ENCODE results near the gene RNF17.

The RNF17 gene

GRCh38 chr13:24891476-24892108, 127.6 kb downstream of the RNF17 start:
- no peaks in the 10 kb centered on the region for H3K27me3 Mint-ChIP-seq
- peaks cover 66% of the 10 kb centered on the region for H3K36me3 Mint-ChIP-seq (ENCODE audit: low read depth)
- no peaks in the 10 kb centered on the region for H3K9me3 Mint-ChIP-seq
- no peak overlapping the region for H3K27ac Mint-ChIP-seq
- no peaks in the 10 kb centered on the region for H3K4me1 Mint-ChIP-seq (ENCODE audit: low read depth)
- no peak overlapping the region for H3K4me3 Mint-ChIP-seq

- H3K4me1 Mint-ChIP-seq (ENCODE audit: low read depth), result no peaks in the 10 kb centered on the region
- no peak overlapping the region for H3K4me3 Mint-ChIP-seq
- no peak overlapping the region for H3K27ac Mint-ChIP-seq
- peaks cover 68% of the 10 kb centered on the region for H3K36me3 Mint-ChIP-seq (ENCODE audit: low read depth)
- no peaks in the 10 kb centered on the region for H3K27me3 Mint-ChIP-seq
- no peaks in the 10 kb centered on the region for H3K9me3 Mint-ChIP-seq
Observed at GRCh38 chr13:24892829-24893228, 128.9 kb downstream of the RNF17 start.

- H3K4me1 Mint-ChIP-seq (ENCODE audit: low read depth), result no peaks in the 10 kb centered on the region
- H3K4me3 Mint-ChIP-seq, result no peak overlapping the region
- H3K9me3 Mint-ChIP-seq, result no peaks in the 10 kb centered on the region
- no peaks in the 10 kb centered on the region for H3K27me3 Mint-ChIP-seq
- H3K27ac Mint-ChIP-seq, result no peak overlapping the region
- peaks cover 59% of the 10 kb centered on the region for H3K36me3 Mint-ChIP-seq (ENCODE audit: low read depth)
Observed at GRCh38 chr13:24893863-24894262, 129.9 kb downstream of the RNF17 start.

GRCh38 chr13:24894277-24894971, 130.5 kb downstream of the RNF17 start:
- Mint-ChIP-seq H3K9me3 (no peaks in the 10 kb centered on the region), H3K4me3 (no peak overlapping the region), H3K27ac (no peak overlapping the region), H3K27me3 (no peaks in the 10 kb centered on the region), H3K4me1 (ENCODE audit: low read depth) (no peaks in the 10 kb centered on the region), H3K36me3 (ENCODE audit: low read depth) (peaks cover 62% of the 10 kb centered on the region)

- Mint-ChIP-seq H3K27me3 (no peaks in the 10 kb centered on the region), H3K36me3 (ENCODE audit: low read depth) (peaks cover 61% of the 10 kb centered on the region), H3K9me3 (no peaks in the 10 kb centered on the region), H3K27ac (no peak overlapping the region), H3K4me3 (no peak overlapping the region), H3K4me1 (ENCODE audit: low read depth) (no peaks in the 10 kb centered on the region)
Observed at GRCh38 chr13:24894972-24895300, 131.0 kb downstream of the RNF17 start.

- Mint-ChIP-seq H3K36me3 (ENCODE audit: low read depth) (peaks cover 60% of the 10 kb centered on the region), H3K4me1 (ENCODE audit: low read depth) (no peaks in the 10 kb centered on the region), H3K4me3 (no peak overlapping the region), H3K27ac (no peak overlapping the region), H3K9me3 (no peaks in the 10 kb centered on the region), H3K27me3 (no peaks in the 10 kb centered on the region)
Observed at GRCh38 chr13:24896061-24896460, 132.1 kb downstream of the RNF17 start.

- Mint-ChIP-seq H3K27ac (no peak overlapping the region), H3K9me3 (no peaks in the 10 kb centered on the region), H3K4me1 (ENCODE audit: low read depth) (no peaks in the 10 kb centered on the region), H3K36me3 (ENCODE audit: low read depth) (peaks cover 48% of the 10 kb centered on the region), H3K4me3 (no peak overlapping the region), H3K27me3 (no peaks in the 10 kb centered on the region)
Observed at GRCh38 chr13:24897293-24897692, 133.3 kb downstream of the RNF17 start.

GRCh38 chr13:24899601-24900000, 135.6 kb downstream of the RNF17 start:
- H3K27ac Mint-ChIP-seq, result no peak overlapping the region

GRCh38 chr13:24900507-24900906, 136.5 kb downstream of the RNF17 start:
- Mint-ChIP-seq H3K4me3 (no peak overlapping the region), H3K36me3 (ENCODE audit: low read depth) (peaks cover 48% of the 10 kb centered on the region), H3K27me3 (no peaks in the 10 kb centered on the region), H3K9me3 (no peaks in the 10 kb centered on the region), H3K4me1 (ENCODE audit: low read depth) (peaks cover 4% of the 10 kb centered on the region), H3K27ac (no peak overlapping the region)

More at GRCh38 chr13:24899601-24900000, 135.6 kb downstream of the RNF17 start:
- no peaks in the 10 kb centered on the region for H3K27me3 Mint-ChIP-seq
- no peaks in the 10 kb centered on the region for H3K9me3 Mint-ChIP-seq
- H3K36me3 Mint-ChIP-seq (ENCODE audit: low read depth), result peaks cover 40% of the 10 kb centered on the region
- H3K4me3 Mint-ChIP-seq, result no peak overlapping the region
- H3K4me1 Mint-ChIP-seq (ENCODE audit: low read depth), result no peaks in the 10 kb centered on the region

- Mint-ChIP-seq H3K27ac (peak overlapping the region; percentile 3), H3K4me3 (no peak overlapping the region), H3K4me1 (ENCODE audit: low read depth) (peaks cover 4% of the 10 kb centered on the region), H3K36me3 (ENCODE audit: low read depth) (peaks cover 61% of the 10 kb centered on the region), H3K27me3 (no peaks in the 10 kb centered on the region), H3K9me3 (no peaks in the 10 kb centered on the region)
Observed at GRCh38 chr13:24905242-24905641, 141.3 kb downstream of the RNF17 start.

GRCh38 chr13:24906268-24906667, 142.3 kb downstream of the RNF17 start:
- Mint-ChIP-seq H3K27ac (no peak overlapping the region), H3K9me3 (no peaks in the 10 kb centered on the region), H3K36me3 (ENCODE audit: low read depth) (peaks cover 63% of the 10 kb centered on the region), H3K4me1 (ENCODE audit: low read depth) (peaks cover 6% of the 10 kb centered on the region), H3K27me3 (no peaks in the 10 kb centered on the region), H3K4me3 (no peak overlapping the region)

- H3K4me1 Mint-ChIP-seq (ENCODE audit: low read depth), result peaks cover 3% of the 10 kb centered on the region
- no peaks in the 10 kb centered on the region for H3K27me3 Mint-ChIP-seq
- H3K36me3 Mint-ChIP-seq (ENCODE audit: low read depth), result peaks cover 54% of the 10 kb centered on the region
- H3K27ac Mint-ChIP-seq, result no peak overlapping the region
- H3K4me3 Mint-ChIP-seq, result no peak overlapping the region
- H3K9me3 Mint-ChIP-seq, result no peaks in the 10 kb centered on the region
Observed at GRCh38 chr13:24910502-24911132, 146.6 kb downstream of the RNF17 start.

GRCh38 chr13:24911133-24911908, 147.4 kb downstream of the RNF17 start:
- Mint-ChIP-seq H3K27me3 (no peaks in the 10 kb centered on the region), H3K27ac (no peak overlapping the region), H3K9me3 (no peaks in the 10 kb centered on the region), H3K4me3 (no peak overlapping the region), H3K36me3 (ENCODE audit: low read depth) (peaks cover 47% of the 10 kb centered on the region), H3K4me1 (ENCODE audit: low read depth) (peaks cover 3% of the 10 kb centered on the region)

- H3K36me3 Mint-ChIP-seq (ENCODE audit: low read depth), result peaks cover 15% of the 10 kb centered on the region
- H3K9me3 Mint-ChIP-seq, result no peaks in the 10 kb centered on the region
- no peak overlapping the region for H3K4me3 Mint-ChIP-seq
- no peak overlapping the region for H3K27ac Mint-ChIP-seq
- no peaks in the 10 kb centered on the region for H3K27me3 Mint-ChIP-seq
- H3K4me1 Mint-ChIP-seq (ENCODE audit: low read depth), result peaks cover 8% of the 10 kb centered on the region
Observed at GRCh38 chr13:24916464-24916863, 152.5 kb downstream of the RNF17 start.

- Mint-ChIP-seq H3K36me3 (ENCODE audit: low read depth) (peaks cover 7% of the 10 kb centered on the region), H3K27me3 (no peaks in the 10 kb centered on the region), H3K4me1 (ENCODE audit: low read depth) (peaks cover 12% of the 10 kb centered on the region), H3K9me3 (no peaks in the 10 kb centered on the region), H3K4me3 (peak overlapping the region; percentile 51), H3K27ac (peak overlapping the region; percentile 23)
Observed at GRCh38 chr13:24921003-24921402, 157.0 kb downstream of the RNF17 start.
